Stimulated activated CD8-positive, alpha-beta memory T cell treated with anti-CD3 and anti-CD28 coated beads, Interleukin-12 subunit alpha, Interleukin-12 subunit beta, amount 100 ng/mL, for 24 hours (primary cell): ENCODE results near the gene CRNN.
A peak's percentile ranks its signal among the peaks of the same experiment; 100 is the strongest.

Experiments used
- DNase-seq: peaks from one replicate; pipeline ENCODE4 v3.0.0-alpha.2; 2020; ENCODE audit errors: extremely low read depth

CRNN gene

GRCh38 chr1:152413909-152414308 is at the start of gene CRNN:
Gene CRNN, minus strand, starts transcription at chr1:152414263. Its CDS starts 2,030 bp downstream, at chr1:152412233.
- DNase-seq = no peak

- DNase-seq = no peak
Observed at GRCh38 chr1:152462636-152463035, 48.6 kb upstream of the CRNN start.

GRCh38 chr1:152461544-152461943 is 47.5 kb upstream of the CRNN start:
- DNase-seq = no peak

GRCh38 chr1:152460529-152460899 is 46.5 kb upstream of the CRNN start:
- DNase-seq = no peak

- DNase-seq = peak; percentile 31
Observed at GRCh38 chr1:152459596-152460528, 45.8 kb upstream of the CRNN start.

- peak; percentile 44 for DNase-seq
Observed at GRCh38 chr1:152458384-152459185, 44.5 kb upstream of the CRNN start.

- no peak for DNase-seq
Observed at GRCh38 chr1:152457561-152457960, 43.5 kb upstream of the CRNN start.

GRCh38 chr1:152457071-152457470 is 43.0 kb upstream of the CRNN start:
- no peak for DNase-seq

- no peak for DNase-seq
Observed at GRCh38 chr1:152451254-152451653, 37.2 kb upstream of the CRNN start.

GRCh38 chr1:152449661-152450060 is 35.6 kb upstream of the CRNN start:
- no peak for DNase-seq

- no peak for DNase-seq
Observed at GRCh38 chr1:152448496-152448895, 34.4 kb upstream of the CRNN start.

GRCh38 chr1:152448095-152448494 is 34.0 kb upstream of the CRNN start:
- no peak for DNase-seq

GRCh38 chr1:152447484-152447883 is 33.4 kb upstream of the CRNN start:
- DNase-seq = no peak

GRCh38 chr1:152444045-152444444 is 30.0 kb upstream of the CRNN start:
- DNase-seq = no peak

GRCh38 chr1:152442765-152443164 is 28.7 kb upstream of the CRNN start:
- DNase-seq = no peak

GRCh38 chr1:152442301-152442700 is 28.2 kb upstream of the CRNN start:
- DNase-seq = no peak

- no peak for DNase-seq
Observed at GRCh38 chr1:152441756-152442155, 27.7 kb upstream of the CRNN start.

GRCh38 chr1:152440635-152441471 is 26.8 kb upstream of the CRNN start:
- peak; percentile 17 for DNase-seq

- no peak for DNase-seq
Observed at GRCh38 chr1:152436593-152437496, 22.8 kb upstream of the CRNN start.

GRCh38 chr1:152427458-152427857 is 13.4 kb upstream of the CRNN start:
- DNase-seq = no peak

GRCh38 chr1:152426731-152427130 is 12.7 kb upstream of the CRNN start:
- DNase-seq = no peak
